Body of pancreas (tissue), 4 donors: ENCODE data around the gene UCK1.

ENCODE experiments used
- POLR2A ChIP-seq, 3 donors: fragments of 450-650 bp; IDR thresholded peaks; one replicate each; pipeline ENCODE4 v1.6.1; 2016; ENCODE audit warnings: antibody characterized with exemption in 3 of 3, mild to moderate bottlenecking in 2 of 3
- TF ChIP-seq, protein P1 (sequence below), 7 experiments: fragments of 450-650 bp in 4 of 7; fragments of 200-600 bp in 3 of 7; sonication (generic) in 3 of 7; IDR thresholded peaks; one replicate each; pipeline ENCODE4 v1.5.1; 2016 to 2019; ENCODE audit warnings: antibody characterized with exemption in 7 of 7

DNA sequence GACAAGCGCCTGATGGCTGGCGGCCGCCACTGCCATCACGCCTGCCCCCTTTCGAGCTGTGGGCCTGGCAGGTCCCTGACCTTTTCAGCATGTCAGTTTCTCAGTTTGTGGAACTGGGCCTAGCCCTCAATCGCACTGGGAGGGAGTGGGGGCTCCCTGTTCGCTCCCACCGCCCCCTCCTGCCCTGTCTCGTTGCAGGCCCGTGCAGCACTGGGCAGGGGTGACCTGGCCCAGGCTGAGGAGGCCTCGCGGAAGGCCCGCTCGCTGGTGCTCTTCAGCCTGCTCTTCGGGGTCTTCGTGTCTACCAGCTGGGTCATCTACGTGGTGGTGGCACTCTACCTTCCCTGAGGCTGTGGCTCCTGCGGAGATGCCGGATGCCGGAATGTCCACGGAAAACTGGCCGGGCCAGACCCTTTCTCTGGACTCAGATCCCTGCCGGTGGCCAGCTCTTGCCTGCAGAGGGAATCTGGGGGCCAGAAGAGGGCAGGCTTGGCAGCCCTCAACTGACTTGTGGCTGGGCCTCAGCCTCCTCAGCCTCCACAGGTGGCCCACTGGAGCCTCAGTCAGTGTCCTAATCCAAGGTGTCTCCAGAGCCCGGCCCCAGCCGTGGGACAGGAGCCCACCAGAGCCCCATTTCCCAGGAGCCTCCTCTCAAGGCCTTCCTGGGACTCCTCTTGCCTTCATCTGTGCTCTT is 26.9 kb upstream of the UCK1 start:
- TF ChIP-seq, protein P1, sequence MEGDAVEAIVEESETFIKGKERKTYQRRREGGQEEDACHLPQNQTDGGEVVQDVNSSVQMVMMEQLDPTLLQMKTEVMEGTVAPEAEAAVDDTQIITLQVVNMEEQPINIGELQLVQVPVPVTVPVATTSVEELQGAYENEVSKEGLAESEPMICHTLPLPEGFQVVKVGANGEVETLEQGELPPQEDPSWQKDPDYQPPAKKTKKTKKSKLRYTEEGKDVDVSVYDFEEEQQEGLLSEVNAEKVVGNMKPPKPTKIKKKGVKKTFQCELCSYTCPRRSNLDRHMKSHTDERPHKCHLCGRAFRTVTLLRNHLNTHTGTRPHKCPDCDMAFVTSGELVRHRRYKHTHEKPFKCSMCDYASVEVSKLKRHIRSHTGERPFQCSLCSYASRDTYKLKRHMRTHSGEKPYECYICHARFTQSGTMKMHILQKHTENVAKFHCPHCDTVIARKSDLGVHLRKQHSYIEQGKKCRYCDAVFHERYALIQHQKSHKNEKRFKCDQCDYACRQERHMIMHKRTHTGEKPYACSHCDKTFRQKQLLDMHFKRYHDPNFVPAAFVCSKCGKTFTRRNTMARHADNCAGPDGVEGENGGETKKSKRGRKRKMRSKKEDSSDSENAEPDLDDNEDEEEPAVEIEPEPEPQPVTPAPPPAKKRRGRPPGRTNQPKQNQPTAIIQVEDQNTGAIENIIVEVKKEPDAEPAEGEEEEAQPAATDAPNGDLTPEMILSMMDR (IDR thresholded peaks at IDR 0.05): no peak
- TF ChIP-seq POLR2A (IDR thresholded peaks at IDR 0.05): no peak
